ENCODE results near the gene WDR89. TPM values are rescaled to one million over a fixed set of nuclear protein-coding genes. Genes with fewer than 3 reads are reported as not detected.
"Not testable (repeated sequence)": the region's sequence is repeated elsewhere in the genome, so short reads cannot be mapped to it uniquely, and the experiment has no call there.

The WDR89 gene, protein sequence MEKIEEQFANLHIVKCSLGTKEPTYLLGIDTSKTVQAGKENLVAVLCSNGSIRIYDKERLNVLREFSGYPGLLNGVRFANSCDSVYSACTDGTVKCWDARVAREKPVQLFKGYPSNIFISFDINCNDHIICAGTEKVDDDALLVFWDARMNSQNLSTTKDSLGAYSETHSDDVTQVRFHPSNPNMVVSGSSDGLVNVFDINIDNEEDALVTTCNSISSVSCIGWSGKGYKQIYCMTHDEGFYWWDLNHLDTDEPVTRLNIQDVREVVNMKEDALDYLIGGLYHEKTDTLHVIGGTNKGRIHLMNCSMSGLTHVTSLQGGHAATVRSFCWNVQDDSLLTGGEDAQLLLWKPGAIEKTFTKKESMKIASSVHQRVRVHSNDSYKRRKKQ
- 13.9 TPM for total RNA-seq

DNA sequence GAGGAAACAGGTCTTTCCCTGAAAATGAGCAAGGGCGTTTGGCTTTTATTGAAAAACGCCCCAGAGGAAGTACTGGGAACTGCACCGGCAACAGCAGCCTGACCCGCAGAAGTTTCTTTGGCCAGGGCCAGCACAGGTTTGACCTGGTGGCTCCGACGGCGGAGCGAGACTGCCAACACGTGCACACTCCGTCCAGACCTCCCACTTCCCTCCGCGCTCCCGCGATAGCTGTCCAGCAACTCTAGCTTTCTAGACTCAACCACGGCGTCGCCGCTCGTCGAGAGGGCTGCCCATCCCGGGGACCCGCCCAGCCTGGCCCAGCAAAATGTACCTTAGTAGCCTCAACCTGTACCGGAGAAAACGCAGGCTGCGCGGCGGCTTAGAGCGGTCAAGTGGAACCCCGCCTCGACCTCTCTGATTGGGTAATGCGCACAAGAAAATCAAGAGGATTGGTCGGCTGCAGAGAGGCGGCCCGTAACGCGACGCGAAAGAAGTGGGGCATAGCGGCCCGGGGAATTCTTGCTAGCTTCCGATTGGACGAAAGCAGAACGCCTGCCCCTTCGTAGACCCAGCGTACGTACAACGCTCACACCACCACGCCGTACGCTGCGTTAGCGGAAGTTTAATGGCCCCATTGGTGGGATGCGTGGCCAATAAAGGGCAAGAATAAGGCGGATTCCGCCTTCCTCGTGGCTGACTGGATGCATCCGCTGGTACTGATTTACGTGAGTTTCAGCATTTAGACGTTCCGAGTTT is at the start of gene WDR89:
Gene WDR89, minus strand, starts transcription at position 399 of the 756 bp plus-strand sequence. CDS start 41,929 bp downstream, outside the sequence.
- DNase-seq (ENCODE audit: low spot score), result peak; percentile 99

DNA sequence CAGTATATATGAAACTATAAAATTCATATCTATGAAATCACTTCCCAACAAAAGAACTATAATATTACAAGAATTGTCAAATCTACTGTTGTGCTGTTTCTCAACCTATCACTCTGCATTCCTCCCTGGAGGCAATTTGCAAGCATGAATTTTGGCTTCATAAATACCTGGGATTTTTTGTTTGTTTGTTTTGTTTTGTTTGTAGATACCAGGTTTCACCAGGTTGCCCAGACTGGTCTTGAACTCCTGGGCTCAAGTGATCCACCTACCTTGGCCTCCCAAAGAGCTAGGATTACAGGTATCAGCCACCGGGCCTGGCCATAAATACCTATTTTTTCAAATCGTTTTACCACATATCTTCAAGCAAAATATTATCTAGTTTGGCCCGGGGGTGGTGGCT is 47.5 kb upstream of the WDR89 start:
- no peak for DNase-seq (ENCODE audit: low spot score)

- DNase-seq (ENCODE audit: low spot score), result no peak
These were observed 45.3 kb upstream of the WDR89 start for GRCh38 chr14:63686926-63687325.

GRCh38 chr14:63685401-63685800 is 43.7 kb upstream of the WDR89 start:
- no peak for DNase-seq (ENCODE audit: low spot score)

DNA sequence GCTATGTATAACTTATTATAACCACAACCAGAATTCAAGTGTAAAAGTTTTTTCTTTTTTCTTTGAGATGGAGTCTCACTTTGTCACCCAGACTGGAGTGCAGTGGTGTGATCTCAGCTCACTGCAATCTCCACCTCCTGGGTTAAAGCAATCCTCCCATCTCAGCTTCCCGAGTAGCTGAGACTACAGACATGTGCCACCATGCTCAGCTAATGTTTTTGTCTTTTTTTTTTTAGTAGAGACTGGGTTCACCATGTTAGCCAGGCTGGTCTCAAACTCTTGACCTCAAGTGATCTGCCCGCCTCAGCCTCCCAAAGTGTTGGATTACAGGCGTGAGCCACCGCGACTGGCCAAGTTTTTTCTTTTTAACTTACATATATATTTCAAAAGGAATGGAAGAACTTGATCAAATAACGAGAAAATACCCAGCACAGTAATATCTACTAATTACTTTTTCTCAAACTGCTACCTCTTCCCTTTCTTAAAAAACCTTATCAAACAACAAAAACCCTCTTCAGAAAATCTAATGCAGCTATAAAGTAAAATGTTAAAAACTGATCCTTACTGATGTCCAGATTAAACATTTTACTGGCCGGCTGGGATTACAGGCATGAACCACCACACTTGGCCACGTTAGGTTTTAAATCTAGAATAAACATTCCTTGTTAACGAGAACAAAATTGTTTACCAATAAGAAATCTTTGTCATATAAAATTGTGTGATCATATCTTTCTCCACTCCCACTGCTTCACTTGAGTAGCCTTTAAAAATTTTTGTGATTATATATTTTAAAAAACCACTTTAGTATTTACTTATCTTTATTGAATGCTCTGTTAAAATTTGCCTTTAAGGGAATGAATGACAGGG is 41.3 kb upstream of the WDR89 start:
- no peak for DNase-seq (ENCODE audit: low spot score)

GRCh38 chr14:63678536-63678935 is 36.9 kb upstream of the WDR89 start:
- no peak for DNase-seq (ENCODE audit: low spot score)

GRCh38 chr14:63677891-63678379 is 36.3 kb upstream of the WDR89 start:
- DNase-seq (ENCODE audit: low spot score), result no peak

DNA sequence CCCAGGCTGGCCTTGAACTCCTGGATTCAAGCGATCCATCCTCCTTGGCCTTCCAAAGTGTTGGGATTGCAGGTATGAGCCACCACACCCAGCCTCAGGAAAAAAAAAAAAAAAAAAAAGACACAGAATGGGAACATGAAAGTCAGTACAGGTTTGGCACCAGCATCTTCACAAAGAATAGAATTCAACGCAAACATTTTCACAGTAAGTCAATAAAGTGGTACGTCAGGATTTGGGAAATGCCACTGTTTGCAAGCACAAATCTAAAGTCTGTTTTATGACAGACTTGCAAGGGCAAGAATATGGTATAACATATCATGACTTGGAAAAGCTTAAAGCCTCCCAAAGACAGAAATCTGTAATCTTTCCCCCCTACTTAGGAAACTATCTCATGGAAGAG is 34.9 kb upstream of the WDR89 start:
- no peak for DNase-seq (ENCODE audit: low spot score)

DNA sequence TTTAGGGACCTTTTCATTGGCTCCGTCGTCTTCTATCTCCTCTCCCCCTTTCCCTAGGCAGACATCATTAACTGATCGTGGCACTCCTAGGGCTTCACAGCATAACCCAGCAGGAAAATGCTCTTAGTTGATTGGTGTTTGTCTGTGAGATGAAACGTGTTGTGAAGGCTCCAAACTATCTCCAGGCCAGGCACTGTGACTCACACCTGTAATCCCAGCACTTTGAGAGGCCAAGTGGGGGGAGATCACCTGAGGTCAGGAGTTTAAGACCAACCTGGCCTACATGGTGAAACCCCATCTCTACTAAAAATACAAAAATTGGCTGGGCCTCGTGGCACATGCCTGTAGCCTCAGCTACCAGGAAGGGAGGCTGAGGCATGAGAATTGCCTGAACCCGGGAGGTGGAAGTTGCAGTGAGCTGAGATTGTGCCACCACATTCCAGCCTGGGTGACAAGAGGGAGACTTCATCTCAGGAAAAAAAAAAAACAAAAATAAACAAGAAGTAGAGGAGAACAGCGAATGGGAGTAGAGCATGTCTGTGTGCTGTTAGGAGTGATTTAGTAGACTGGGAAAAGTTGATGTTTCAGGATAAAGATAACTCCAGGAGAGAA is 32.3 kb upstream of the WDR89 start:
- no peak for DNase-seq (ENCODE audit: low spot score)

- no peak for DNase-seq (ENCODE audit: low spot score)
These were observed 31.6 kb upstream of the WDR89 start for GRCh38 chr14:63673255-63673654.

DNA sequence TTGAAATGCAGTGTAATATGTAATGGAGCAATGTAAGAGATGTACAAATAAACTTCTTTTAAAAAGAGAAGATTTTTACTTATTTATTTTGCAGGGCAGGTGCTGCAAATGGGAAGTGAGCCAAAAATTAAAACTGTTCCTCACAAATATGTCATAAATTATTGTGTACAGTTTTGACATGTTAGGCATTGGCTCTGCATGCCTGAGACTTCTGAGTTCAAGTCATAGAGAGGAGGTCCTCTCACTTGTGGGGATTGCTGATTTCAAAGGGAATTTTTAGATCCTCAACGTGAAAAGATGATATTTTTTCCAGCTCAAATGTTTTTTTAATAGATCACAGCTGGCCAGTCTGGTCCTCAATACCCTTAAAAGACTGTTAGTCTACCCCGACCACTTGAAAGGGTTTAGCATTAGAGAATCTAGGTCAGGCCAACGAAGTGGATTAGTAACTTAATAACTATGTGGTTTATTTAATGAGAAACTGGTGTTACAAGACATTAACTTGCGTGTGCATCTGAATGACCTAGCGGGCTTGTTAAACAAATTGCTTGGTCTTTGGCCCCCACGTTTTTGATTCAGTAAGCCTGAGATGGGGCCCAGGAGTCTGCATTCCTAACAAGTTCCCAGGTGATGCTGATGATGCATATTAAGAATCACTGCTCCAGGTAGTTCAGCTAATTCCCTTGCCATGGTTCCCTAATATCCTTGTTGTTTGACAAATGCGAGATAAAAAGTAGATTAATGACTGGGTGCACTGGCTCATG is 30.9 kb upstream of the WDR89 start:
- peak; percentile 72 for DNase-seq (ENCODE audit: low spot score)

GRCh38 chr14:63671987-63672386 is 30.3 kb upstream of the WDR89 start:
- DNase-seq (ENCODE audit: low spot score), result peak; percentile 50

GRCh38 chr14:63670692-63671091 is 29.0 kb upstream of the WDR89 start:
- DNase-seq (ENCODE audit: low spot score), result no peak

DNA sequence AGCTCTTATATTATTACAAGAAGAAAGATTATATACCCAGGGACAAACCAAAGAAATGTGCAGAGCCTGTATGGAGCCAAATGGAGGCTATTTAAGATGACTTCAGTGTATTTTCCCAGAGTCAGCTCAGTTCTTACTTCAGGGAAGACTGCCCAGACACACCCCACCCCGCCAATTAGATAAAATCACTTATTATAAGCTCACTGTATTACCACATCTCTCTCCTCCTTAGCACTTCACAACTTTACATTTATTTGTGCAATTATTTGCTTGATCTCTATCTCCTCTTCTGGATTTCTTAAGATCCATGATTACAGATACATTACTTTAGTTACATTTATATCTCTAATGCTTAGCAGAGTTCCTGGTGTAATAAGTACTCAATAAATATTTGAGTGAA is 24.7 kb upstream of the WDR89 start:
- DNase-seq (ENCODE audit: low spot score), result no peak

DNA sequence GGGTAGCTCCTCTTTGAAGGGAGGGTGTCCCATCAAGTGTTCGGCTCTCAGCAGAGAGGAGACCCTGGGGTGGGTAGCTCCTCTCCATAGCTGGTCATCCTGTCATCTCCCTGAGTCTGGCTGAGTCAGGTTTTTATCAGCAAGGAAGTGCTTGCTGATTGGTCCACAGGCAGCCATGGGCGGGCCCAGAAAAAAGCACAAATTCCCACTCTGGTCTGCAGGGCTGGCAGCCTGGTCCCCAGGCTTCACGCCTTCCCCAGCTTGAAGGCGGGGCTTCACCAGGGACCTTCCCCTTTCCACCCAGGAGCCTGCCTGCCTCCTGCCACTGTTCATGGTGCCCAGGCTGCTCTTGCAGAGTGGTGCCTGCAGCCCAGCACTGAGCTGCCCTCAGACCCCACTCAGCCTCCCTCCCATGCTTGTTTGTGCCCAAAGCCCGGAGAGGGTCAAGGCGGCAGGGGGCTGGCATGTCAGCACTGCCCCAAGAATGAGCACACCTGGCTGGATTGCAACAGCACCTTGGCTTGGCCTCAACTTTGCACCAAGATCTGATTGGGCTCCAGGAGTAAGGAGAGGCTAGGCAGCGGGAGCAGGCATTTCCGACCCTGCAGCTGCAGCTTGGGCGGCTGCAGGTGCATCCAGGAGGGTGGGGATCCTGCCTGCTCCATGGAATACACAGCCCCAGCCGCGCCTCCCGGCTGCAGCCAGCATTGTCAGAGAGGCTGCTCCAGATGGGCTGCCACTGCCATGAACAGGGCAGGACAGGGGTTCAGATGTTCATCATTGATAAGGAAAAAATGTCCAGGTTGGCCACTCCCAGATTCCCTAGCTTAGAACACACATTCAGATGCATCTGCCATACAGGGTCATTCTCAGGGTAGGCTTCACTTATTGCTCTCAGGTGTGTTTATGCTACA is 22.0 kb upstream of the WDR89 start:
- peak; percentile 48 for DNase-seq (ENCODE audit: low spot score)

DNA sequence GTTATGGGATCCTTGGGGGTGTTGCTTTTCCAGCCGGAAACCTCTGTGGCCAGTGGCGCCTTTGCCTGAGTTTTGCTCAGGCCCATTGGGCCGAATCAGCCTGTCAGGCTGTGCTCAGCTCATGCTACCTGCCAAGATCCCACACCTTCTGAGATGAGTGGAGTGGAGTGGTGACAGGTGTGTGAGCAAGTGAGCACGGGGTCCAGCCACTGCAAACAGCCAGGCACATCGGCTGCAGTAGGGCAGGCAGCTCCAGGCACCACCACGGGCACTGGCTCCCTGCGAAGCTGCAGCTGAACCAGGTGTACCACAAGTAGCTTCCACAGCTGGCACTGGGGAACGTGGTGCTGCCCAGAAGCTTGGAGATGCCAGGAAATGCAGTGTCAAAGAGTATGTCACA is 21.1 kb upstream of the WDR89 start:
- DNase-seq (ENCODE audit: low spot score), result no peak

- not testable (repeated sequence) for DNase-seq (ENCODE audit: low spot score)
These were observed 20.2 kb upstream of the WDR89 start for GRCh38 chr14:63661881-63662280.

GRCh38 chr14:63659726-63660125 is 18.1 kb upstream of the WDR89 start:
- DNase-seq (ENCODE audit: low spot score), result no peak

DNA sequence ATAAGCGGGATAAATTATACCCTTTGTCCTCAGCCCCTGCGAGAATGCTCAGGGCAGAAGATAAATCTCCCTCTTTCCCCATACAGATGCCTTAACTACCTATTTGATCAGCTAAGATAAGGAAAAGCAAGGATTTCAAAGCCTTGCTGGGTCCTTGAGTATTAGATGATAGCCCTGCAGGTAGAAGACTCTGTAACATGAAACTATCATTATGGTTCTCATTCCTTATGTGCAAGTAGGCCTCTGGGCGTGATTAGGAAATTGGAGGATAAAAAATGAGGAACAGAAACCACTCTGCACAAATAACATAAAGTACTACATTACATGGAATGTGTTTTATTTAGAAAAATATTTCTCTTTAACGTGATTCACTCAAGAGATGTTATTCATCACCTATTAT is 14.5 kb upstream of the WDR89 start:
- no peak for DNase-seq (ENCODE audit: low spot score)

DNA sequence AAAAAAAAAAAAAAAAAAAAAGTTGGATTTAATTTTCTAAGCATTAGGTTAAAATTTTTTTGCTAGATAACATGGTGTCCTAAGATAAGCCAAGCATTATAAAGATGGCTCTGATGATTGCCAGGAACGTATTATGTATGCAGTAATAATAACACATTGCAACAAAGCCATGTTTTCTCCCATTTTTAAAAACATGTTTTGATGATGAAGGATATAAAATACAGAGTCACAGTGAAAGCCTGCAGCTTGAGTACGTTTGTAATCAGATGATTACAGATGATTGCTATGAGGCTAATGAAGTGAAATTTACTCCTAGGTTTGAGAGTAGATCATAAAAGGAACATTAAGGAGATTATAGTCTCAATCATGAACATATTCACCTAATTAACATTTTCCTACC is 13.3 kb upstream of the WDR89 start:
- DNase-seq (ENCODE audit: low spot score), result no peak

Data from mucosa of gallbladder (tissue), 1 donor.